PC-9 (cell line): ENCODE data around the gene CHRNA5.

Experiments
- EZH2 ChIP-seq: fragments of 200-600 bp; sonication (generic); IDR thresholded peaks from 2 replicates; pipeline ENCODE4 v1.8.0; 2017; ENCODE audit warnings: antibody characterized with exemption, low read depth
- TF ChIP-seq, protein P1 (sequence below): fragments of 200-600 bp; sonication (generic); conservative IDR thresholded peaks from 2 replicates; pipeline ENCODE4 v1.6.1; 2017; ENCODE audit warnings: mixed run types, antibody characterized with exemption, mild to moderate bottlenecking, moderate library complexity

DNA sequence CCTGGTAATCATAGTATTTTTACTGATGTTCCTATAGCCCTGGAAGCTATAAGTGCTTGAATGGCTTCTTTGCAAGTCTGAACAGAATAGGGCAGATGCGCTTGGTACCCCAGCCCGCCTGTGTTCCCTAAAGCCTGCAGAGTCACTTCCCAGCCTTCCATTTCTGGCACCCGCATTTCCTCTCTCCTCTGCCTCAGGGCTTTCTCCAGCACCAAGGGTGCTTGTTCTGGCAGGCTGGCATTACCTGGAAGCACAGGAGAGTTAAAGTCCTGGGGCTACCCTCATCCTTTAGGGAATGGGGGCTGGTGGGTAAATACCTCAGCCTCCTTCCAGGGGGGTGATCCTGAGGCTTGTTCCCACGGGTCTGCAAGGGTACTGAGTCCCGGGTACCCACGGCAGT, 62.9 kb downstream of the CHRNA5 start:
- TF ChIP-seq, protein P1, sequence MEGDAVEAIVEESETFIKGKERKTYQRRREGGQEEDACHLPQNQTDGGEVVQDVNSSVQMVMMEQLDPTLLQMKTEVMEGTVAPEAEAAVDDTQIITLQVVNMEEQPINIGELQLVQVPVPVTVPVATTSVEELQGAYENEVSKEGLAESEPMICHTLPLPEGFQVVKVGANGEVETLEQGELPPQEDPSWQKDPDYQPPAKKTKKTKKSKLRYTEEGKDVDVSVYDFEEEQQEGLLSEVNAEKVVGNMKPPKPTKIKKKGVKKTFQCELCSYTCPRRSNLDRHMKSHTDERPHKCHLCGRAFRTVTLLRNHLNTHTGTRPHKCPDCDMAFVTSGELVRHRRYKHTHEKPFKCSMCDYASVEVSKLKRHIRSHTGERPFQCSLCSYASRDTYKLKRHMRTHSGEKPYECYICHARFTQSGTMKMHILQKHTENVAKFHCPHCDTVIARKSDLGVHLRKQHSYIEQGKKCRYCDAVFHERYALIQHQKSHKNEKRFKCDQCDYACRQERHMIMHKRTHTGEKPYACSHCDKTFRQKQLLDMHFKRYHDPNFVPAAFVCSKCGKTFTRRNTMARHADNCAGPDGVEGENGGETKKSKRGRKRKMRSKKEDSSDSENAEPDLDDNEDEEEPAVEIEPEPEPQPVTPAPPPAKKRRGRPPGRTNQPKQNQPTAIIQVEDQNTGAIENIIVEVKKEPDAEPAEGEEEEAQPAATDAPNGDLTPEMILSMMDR, result no peak
- TF ChIP-seq EZH2, result no peak
